Astrocyte (in vitro differentiated cells and primary cell): ENCODE results near the gene NFATC1. TPM values are rescaled to one million over a fixed set of nuclear protein-coding genes. Genes with fewer than 3 reads are reported as not detected.

Experiments
- DNase-seq: peaks from one replicate; pipeline ENCODE4 v3.0.0-alpha.2; 2010; ENCODE audit warnings: low read depth
- FAIRE-seq: peaks from 2 replicates; lab custom pipeline; 2011; peaks lifted over from hg19 to GRCh38; lab: Jason Lieb, UNC
- H2AFZ ChIP-seq: 2 replicates; pipeline ENCODE4 v1.6.0; 2012; ENCODE audit warnings: low read depth, low read length, inconsistent platforms
- H3K27ac ChIP-seq: 2 replicates; pipeline ENCODE4 v1.5.1; 2011; ENCODE audit warnings: low read depth, low read length, inconsistent platforms
- H3K27me3 ChIP-seq: 2 replicates; pipeline ENCODE4 v1.6.0; 2011; ENCODE audit warnings: low read length, inconsistent platforms; ENCODE audit not compliant: insufficient read depth
- H3K36me3 ChIP-seq: 2 replicates; pipeline ENCODE4 v1.5.1; 2011; ENCODE audit warnings: low read length, inconsistent platforms; ENCODE audit not compliant: insufficient read depth
- H3K4me1 ChIP-seq: 2 replicates; pipeline ENCODE4 v1.5.1; 2011; ENCODE audit warnings: low read length, inconsistent platforms; ENCODE audit not compliant: insufficient read depth
- H3K4me2 ChIP-seq: 2 replicates; pipeline ENCODE4 v1.6.0; 2012; ENCODE audit warnings: low read length, inconsistent platforms
- H3K4me3 ChIP-seq: 2 replicates; pipeline ENCODE4 v1.5.1; 2011; ENCODE audit warnings: low read depth, mild to moderate bottlenecking, low read length, inconsistent platforms; ENCODE audit not compliant: insufficient read depth
- H3K79me2 ChIP-seq: 2 replicates; pipeline ENCODE4 v1.6.0; 2012; ENCODE audit warnings: mild to moderate bottlenecking, low read length, inconsistent platforms; ENCODE audit not compliant: insufficient read depth
- H3K9ac ChIP-seq: 2 replicates; pipeline ENCODE4 v1.6.0; 2012; ENCODE audit warnings: mild to moderate bottlenecking, low read length, inconsistent platforms
- H3K9me3 ChIP-seq: 2 replicates; pipeline ENCODE4 v1.5.1; 2012; ENCODE audit warnings: low read depth, mild to moderate bottlenecking, low read length, inconsistent platforms; ENCODE audit not compliant: insufficient read depth
- H4K20me1 ChIP-seq: 2 replicates; pipeline ENCODE4 v1.6.0; 2012; ENCODE audit warnings: low read length, inconsistent platforms; ENCODE audit not compliant: insufficient read depth
- H3K27ac Mint-ChIP-seq: one replicate; pipeline ENCODE4 v1.8.0; 2021; ENCODE audit warnings: mild to moderate bottlenecking, mixed read lengths; ENCODE audit not compliant: unreplicated experiment
- H3K27me3 Mint-ChIP-seq: one replicate; pipeline ENCODE4 v1.8.0; 2021; ENCODE audit warnings: low read depth, mixed read lengths; ENCODE audit not compliant: unreplicated experiment
- H3K36me3 Mint-ChIP-seq: one replicate; pipeline ENCODE4 v1.8.0; 2021; ENCODE audit warnings: low read depth, mixed read lengths; ENCODE audit not compliant: unreplicated experiment
- H3K4me1 Mint-ChIP-seq: one replicate; pipeline ENCODE4 v1.8.0; 2021; ENCODE audit warnings: low read depth, mixed read lengths; ENCODE audit not compliant: unreplicated experiment
- H3K4me3 Mint-ChIP-seq: one replicate; pipeline ENCODE4 v1.8.0; 2021; ENCODE audit warnings: mild to moderate bottlenecking, moderate library complexity, mixed read lengths; ENCODE audit not compliant: unreplicated experiment
- H3K9me3 Mint-ChIP-seq: one replicate; pipeline ENCODE4 v1.8.0; 2021; ENCODE audit warnings: mild to moderate bottlenecking, mixed read lengths; ENCODE audit not compliant: unreplicated experiment
- CTCF ChIP-seq: IDR thresholded peaks from 2 replicates; pipeline ENCODE4 v1.5.1; 2011; ENCODE audit warnings: low read depth, mild to moderate bottlenecking, inconsistent platforms, low read length, moderate library complexity; ENCODE audit not compliant: insufficient read depth
- EZH2 ChIP-seq: IDR thresholded peaks from 2 replicates; pipeline ENCODE4 v1.6.1; 2012; ENCODE audit warnings: mild to moderate bottlenecking, low read length, inconsistent platforms; ENCODE audit not compliant: insufficient read depth
- total RNA-seq: library from RNA; stranded (reverse); gene quantifications from 2 replicates; pipeline ENCODE4 v1.2.1, GENCODE V29; 2021

NFATC1 gene
- total RNA-seq, 1 donor from 2014 or later = 11.0 TPM

DNA sequence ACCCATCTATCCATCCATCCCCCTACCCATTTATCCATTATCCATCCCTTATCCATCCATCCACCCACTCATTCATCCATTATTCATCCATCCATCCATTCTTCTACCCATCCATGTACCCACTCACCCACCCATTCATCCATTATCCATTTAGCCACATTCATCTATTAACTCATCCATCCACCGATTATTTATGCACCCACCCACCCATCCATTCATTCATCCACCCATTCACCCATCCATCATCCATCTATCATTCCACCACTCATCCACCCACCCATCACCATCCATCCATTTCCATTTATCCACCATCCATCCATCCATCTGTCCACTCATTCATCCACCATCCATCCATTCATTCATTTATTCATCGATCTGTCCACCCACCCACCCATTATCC lies 146.5 kb downstream of the NFATC1 start:
- H3K27ac Mint-ChIP-seq = no peak overlapping the region
- H3K36me3 ChIP-seq = no peaks in the 10 kb centered on the region
- no peak for DNase-seq
- no peak overlapping the region for H3K4me3 Mint-ChIP-seq
- H3K27me3 ChIP-seq = peaks cover 19% of the 10 kb centered on the region
- no peak for TF ChIP-seq CTCF
- H4K20me1 ChIP-seq = no peaks in the 10 kb centered on the region
- H3K9ac ChIP-seq = no peak overlapping the region
- H3K4me1 Mint-ChIP-seq = no peaks in the 10 kb centered on the region
- peaks cover 5% of the 10 kb centered on the region for H3K9me3 ChIP-seq
- no peak overlapping the region for H3K27ac ChIP-seq
- peaks cover 25% of the 10 kb centered on the region for H3K27me3 Mint-ChIP-seq
- no peak for FAIRE-seq
- H3K36me3 Mint-ChIP-seq = no peaks in the 10 kb centered on the region
- H3K4me3 ChIP-seq = no peak overlapping the region
- peaks cover 13% of the 10 kb centered on the region for H3K9me3 Mint-ChIP-seq
- H3K79me2 ChIP-seq = no peaks in the 10 kb centered on the region
- H3K4me1 ChIP-seq = no peaks in the 10 kb centered on the region
- H3K4me2 ChIP-seq = no peak overlapping the region
- no peak overlapping the region for H2AFZ ChIP-seq

DNA sequence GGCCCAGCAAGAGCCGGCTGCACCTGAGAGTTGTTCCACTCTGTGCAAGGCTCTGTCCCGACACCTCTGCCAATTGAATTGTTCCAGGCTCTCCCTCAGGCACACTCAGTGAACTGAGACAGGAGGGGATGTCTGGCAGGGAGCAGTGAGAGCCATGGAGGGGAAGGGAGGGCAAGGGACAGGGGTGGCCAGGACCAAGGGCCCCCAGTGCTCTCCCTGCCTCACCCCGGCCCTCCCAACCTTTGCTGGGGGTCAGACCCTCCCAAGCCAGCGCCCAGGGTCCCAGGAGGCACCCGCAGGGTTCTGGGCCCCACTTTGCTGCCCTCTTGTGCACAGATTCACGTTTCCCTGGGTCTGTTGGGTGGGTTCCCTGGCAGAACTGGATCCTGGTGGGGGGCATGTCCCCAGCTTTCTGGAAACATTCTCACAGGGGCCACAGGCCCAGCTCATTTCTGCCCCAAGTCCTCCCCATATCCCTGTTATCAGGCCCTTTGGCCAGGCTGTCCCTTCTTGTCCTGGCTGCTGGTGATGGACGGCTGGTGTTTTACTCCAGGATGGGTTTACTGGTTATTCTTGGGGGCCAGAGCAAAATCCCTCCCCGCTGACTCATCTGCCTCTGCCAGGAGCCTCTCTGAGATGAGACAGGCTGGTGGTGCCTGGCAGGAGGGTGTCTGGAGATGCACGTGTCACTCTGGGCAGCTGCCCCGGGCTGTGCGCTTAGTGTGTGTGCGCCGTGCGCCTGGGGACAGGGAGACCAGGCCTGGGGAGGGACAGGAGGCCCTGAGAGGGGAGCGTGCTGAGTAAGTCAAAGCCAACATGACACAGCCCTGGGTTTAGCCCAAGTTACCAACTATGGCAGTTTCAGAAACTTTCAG lies 147.4 kb downstream of the NFATC1 start:
- H3K4me1 Mint-ChIP-seq = no peaks in the 10 kb centered on the region
- no peak for TF ChIP-seq CTCF
- no peak for TF ChIP-seq EZH2
- no peak for DNase-seq
- Histone ChIP-seq H2AFZ (no peak overlapping the region), H3K27me3 (peaks cover 21% of the 10 kb centered on the region), H3K4me2 (no peak overlapping the region), H3K79me2 (no peaks in the 10 kb centered on the region), H3K27ac (no peak overlapping the region), H3K36me3 (no peaks in the 10 kb centered on the region), H3K4me3 (no peak overlapping the region), H4K20me1 (no peaks in the 10 kb centered on the region), H3K9me3 (no peaks in the 10 kb centered on the region), H3K9ac (no peak overlapping the region), H3K4me1 (no peaks in the 10 kb centered on the region)
- H3K9me3 Mint-ChIP-seq = peaks cover 7% of the 10 kb centered on the region
- H3K27me3 Mint-ChIP-seq = peaks cover 22% of the 10 kb centered on the region
- no peak for FAIRE-seq
- H3K36me3 Mint-ChIP-seq = no peaks in the 10 kb centered on the region
- H3K27ac Mint-ChIP-seq = no peak overlapping the region
- H3K4me3 Mint-ChIP-seq = no peak overlapping the region

DNA sequence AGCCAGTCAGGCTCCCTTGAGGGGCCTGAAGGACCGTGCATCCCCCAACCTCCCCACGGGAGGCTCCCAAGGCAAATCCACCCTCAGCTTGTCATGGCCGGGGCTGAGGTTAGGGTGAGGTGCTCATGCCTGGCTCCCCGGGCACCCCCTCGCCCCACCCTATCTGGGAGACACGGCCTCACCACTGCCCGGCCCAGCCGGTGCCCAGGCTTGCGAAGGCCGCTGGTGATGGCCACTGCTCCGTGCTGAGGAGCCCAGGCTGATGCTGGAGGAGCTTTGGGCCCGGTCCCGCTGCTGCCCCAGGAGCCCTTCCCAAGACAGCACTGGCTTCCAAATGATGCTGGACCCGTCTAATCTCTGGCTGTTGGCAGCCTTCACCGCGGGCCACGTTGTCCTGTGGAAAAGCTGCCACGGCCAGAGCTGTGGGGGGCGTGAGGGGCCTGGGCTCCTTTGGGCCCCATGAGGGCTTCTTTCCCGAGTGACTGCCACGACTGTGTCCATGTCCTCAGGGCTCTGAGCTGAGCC lies 148.2 kb downstream of the NFATC1 start:
- no peak for DNase-seq
- no peaks in the 10 kb centered on the region for H3K4me1 ChIP-seq

More for the DNA sequence above, 148.2 kb downstream of the NFATC1 start:
- no peak overlapping the region for H3K27ac Mint-ChIP-seq
- no peak overlapping the region for H3K4me3 Mint-ChIP-seq
- no peak for TF ChIP-seq EZH2
- TF ChIP-seq CTCF = no peak
- Histone ChIP-seq H3K79me2 (no peaks in the 10 kb centered on the region), H3K27me3 (peaks cover 21% of the 10 kb centered on the region), H3K9ac (no peak overlapping the region), H3K9me3 (no peaks in the 10 kb centered on the region), H3K4me3 (no peak overlapping the region), H3K36me3 (no peaks in the 10 kb centered on the region), H4K20me1 (no peaks in the 10 kb centered on the region), H3K27ac (no peak overlapping the region), H2AFZ (no peak overlapping the region), H3K4me2 (no peak overlapping the region)
- H3K4me1 Mint-ChIP-seq = no peaks in the 10 kb centered on the region
- no peaks in the 10 kb centered on the region for H3K36me3 Mint-ChIP-seq
- no peak for FAIRE-seq
- H3K9me3 Mint-ChIP-seq = peaks cover 3% of the 10 kb centered on the region
- H3K27me3 Mint-ChIP-seq = peaks cover 20% of the 10 kb centered on the region
